ENCODE results near the gene KLHL29. TPM values are rescaled to one million over a fixed set of nuclear protein-coding genes. Genes with fewer than 3 reads are reported as not detected.
"Not testable (repeated sequence)": the region's sequence is repeated elsewhere in the genome, so short reads cannot be mapped to it uniquely, and the experiment has no call there.

Gene KLHL29
- total RNA-seq, 1 donor from 2014 or later = 8.4 TPM

DNA sequence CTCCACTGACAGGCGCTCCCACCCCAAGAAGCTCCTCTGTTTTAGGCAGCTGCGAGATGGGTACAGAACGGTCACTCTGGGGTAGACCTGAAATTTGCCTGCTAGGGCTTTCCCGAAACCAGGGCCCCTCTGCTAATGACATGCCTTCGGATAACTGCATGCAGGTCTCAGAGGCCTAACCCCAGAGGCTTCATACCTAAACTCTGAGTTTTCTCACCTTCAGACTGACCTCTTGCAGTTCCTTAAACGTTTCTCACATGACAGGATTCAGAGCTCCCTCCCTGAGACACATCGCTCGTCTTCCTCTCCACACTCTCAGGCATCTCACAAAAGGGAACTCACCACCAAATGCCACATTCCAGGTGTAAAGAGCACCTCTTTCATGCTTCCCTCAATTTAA lies 11.3 kb upstream of the KLHL29 start:
- DNase-seq = no peak

DNA sequence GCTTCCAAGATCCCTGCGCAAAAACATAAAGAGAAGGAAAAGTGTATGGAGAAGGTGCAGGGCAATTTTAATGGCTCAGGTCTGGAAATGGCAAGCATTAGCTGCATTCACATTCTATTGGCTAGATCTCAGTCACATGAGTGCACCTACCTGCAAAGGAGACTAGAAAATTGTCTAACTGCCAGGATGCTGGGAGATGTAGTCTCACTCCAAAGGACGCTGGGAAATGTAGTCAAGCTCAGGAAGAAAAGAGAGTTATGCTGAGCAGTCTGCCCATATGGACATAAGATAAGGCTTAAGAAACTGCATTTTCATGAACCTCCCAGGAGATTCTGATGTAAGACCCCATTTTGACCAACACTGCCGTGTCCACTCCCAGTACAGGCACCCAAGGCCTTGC lies 9.5 kb upstream of the KLHL29 start:
- DNase-seq = no peak

DNA sequence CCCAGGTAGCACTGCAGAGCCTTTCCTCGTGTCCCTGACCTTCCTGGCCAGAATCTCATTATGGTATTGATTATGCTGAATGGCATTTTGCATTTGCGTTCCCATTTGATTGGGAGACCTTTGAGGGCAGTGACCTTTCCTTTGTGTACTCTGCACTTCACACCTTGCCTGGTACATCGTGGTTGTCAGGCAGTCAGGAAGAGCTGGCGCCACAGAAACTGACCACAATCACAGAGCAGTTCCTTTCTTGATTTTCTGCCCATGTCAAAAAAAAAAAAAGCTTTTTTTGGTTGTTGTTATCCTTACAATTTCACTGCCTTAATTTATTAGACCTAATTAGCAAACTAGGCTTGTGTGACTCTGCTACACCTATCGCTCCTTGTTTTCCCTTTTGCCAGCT lies 8.9 kb upstream of the KLHL29 start:
- no peak for DNase-seq

GRCh38 chr2:23376972-23377371 lies 8.0 kb upstream of the KLHL29 start:
- DNase-seq = no peak

DNA sequence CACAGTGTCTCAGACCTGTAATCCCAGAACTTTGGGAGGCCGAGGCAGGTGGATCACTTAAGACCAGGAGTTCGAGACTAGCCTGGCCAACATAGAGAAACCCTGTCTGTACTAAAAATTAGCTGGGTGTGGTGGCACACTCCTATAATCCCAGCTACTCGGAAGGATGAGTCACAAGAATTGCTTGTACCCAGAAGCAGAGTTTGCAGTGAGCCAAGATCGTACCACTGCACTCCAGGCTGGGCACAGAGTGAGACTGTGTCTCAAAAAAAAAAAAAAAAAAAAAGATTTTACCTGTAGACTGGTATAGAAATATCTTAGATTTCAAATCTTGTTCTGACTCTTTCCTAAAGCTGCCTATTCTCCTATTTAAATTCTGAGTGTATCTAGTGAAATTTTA lies 7.2 kb upstream of the KLHL29 start:
- no peak for DNase-seq

GRCh38 chr2:23378496-23378895 lies 6.5 kb upstream of the KLHL29 start:
- no peak for DNase-seq

DNA sequence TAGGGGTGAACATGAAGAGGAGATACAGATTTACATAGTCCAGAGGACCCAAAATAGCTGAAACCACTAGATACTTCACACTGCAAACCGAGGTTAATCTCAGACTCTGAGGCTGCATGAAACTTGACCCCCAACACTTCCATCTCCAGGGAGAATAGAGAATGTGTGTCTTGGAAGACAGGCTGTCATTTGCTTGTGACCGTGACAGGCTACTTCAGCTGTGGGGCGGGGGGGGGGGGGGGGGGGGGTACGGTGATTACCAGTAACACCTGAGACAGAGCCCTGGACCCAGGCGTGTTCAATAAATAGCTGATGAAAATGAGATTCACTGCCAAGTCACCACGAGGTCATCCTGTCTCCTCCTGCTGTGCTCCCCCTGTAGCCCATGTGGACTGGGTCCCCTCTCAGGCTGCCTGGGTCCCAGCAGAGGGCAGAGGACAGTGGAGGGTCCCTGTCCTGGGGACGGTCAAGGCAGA lies 5.7 kb upstream of the KLHL29 start:
- DNase-seq = no peak

DNA sequence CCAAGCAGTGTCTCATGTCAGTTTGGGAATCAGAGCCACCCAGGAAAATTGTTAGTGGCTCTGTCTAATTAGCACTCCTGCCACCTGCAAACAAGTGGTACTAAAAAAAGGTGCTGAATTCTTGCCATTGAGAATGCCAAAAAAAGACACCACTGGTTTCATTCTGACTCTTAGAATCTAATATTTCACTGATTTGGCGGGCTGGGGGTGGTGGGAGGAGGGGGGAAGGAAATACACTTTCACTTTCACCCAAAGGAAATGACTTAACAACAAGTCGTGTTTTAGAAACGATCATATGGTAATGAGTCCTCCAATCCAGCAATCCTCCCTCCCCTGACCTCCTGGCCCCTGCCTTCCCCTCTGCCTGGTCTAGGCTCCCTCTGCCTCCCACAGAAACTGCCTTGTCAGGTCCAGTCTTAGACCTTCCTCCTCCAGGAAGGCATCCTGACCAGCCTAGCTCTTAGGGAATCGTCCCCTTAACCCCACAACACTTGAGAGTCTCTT lies 4.4 kb upstream of the KLHL29 start:
- DNase-seq = no peak

DNA sequence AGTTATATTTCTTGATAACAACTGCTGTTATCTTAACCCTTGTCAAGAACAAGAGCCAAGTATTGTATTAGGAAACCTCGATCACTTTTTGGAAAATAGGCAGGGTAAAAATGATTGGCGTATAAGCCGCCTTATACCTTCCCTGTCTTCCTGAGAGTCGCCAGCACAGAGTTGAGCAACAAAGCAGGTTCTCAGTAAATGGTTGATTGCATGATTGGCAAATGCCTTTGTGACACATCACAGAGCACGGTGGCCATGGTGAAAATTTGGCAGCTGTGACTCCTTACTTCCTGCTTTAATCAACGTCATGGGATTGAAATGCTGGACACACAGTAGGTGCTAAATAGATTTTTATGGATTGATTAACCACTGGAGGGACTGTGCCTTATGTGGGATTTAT lies 3.9 kb upstream of the KLHL29 start:
- no peak for DNase-seq

- no peak for DNase-seq
These were observed 3.5 kb upstream of the KLHL29 start for GRCh38 chr2:23381485-23381884.

GRCh38 chr2:23383100-23383499 lies 1.9 kb upstream of the KLHL29 start:
- DNase-seq = no peak

DNA sequence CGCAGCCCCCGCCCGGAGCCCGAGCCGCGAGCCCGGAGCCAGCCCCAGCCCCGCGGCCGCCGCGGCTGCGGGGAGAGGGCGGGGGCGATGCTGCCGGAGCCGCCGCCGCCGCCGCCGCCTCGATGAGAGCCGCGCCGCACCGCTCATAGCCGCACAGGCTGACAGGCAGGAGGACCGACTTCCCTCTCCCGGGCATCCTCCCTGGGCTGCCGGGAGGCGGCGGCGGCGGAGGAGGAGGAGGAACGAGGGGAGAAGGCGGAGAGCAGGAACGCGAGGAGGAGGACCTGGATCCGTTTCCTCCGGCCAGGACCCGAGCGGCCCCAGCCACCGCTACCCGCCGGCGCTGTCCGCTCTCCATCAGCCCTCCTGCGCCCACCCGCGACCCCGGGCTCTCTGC lies 370 bp downstream of the KLHL29 start:
- peak; percentile 47 for DNase-seq

GRCh38 chr2:23385748-23386338 lies 864 bp downstream of the KLHL29 start:
- peak; percentile 26 for DNase-seq

- DNase-seq = peak; percentile 46
These were observed 1.6 kb downstream of the KLHL29 start for GRCh38 chr2:23386339-23387220.

GRCh38 chr2:23387221-23387550 lies 2.2 kb downstream of the KLHL29 start:
- DNase-seq = no peak

GRCh38 chr2:23387845-23388244 lies 2.9 kb downstream of the KLHL29 start:
- no peak for DNase-seq

DNA sequence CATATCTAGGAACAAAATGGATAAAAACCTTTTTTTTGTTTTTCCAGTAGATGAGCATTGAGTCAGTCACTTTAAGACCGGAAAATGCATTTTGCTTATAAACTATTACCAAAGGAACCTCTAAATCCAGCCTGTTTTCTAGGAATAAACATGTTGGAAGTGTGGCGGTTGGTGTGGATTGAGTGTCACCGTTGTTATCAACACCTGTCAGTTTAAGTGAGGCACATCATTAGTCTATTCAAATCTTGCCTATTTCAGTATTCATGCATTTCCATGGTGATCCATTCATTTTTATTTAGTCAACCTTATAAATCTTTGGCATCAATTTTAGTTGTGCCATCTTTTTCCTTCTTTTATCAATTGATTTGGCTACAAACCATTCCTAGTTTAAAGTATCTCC lies 3.3 kb downstream of the KLHL29 start:
- DNase-seq = no peak

- no peak for DNase-seq
These were observed 4.0 kb downstream of the KLHL29 start for GRCh38 chr2:23388756-23389514.

DNA sequence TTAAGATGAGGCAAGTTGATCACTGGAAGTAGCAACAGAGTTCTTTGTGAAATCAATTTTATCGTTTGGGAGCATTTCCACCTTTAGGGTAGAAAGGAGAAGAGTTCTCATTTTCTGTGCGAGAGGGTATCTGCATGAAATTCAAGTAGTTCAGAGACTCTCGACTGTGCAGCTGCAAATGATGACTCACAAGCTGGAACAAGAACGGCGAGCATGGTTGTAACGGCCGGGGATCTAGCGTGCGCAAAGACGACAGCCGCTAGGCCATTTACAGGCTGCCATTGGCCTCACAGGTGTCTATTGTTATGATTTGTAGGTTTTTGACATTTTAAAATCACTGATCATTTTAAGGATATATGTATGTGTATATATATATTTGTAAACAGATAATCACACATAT lies 5.2 kb downstream of the KLHL29 start:
- DNase-seq = peak; percentile 89

- not testable (repeated sequence) for DNase-seq
These were observed 6.3 kb downstream of the KLHL29 start for GRCh38 chr2:23391237-23391736.

DNA sequence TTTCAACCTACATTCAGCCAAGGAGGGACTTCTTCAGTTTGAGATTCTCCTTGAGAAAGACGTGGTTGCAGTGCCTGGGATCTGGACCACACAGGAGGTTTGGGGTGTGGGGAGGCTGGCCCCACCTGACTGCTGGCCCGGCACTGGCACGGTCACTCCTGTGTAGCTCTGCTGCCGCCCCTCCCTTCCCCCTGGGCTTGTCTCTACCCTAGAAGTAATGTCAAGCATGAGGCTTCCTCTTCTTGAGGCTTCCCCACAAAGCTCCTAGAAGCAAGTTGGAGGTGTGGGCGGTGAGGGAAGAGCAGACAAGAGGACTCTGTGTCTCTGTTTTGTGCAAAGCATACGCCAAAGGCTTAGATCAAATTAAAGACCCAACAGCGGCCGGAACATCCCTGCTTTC lies 8.7 kb downstream of the KLHL29 start:
- DNase-seq = no peak

GRCh38 chr2:23394700-23395099 lies 9.7 kb downstream of the KLHL29 start:
- DNase-seq = no peak

GRCh38 chr2:23397478-23397877 lies 12.5 kb downstream of the KLHL29 start:
- no peak for DNase-seq

Data from tongue (tissue), 2 donors.